GM18498 (cell line): ENCODE measurements around the gene RPA1.
"Not testable (repeated sequence)": the region's sequence is repeated elsewhere in the genome, so short reads cannot be mapped to it uniquely, and the experiment has no call there.

Experiments
- ATAC-seq: cut with Tn5 transposase; IDR thresholded peaks from one replicate; pipeline ENCODE4 v1.9.1; 2021; ENCODE audit warnings: mild to moderate bottlenecking, moderate library complexity; ENCODE audit not compliant: unreplicated experiment

The RPA1 gene

DNA sequence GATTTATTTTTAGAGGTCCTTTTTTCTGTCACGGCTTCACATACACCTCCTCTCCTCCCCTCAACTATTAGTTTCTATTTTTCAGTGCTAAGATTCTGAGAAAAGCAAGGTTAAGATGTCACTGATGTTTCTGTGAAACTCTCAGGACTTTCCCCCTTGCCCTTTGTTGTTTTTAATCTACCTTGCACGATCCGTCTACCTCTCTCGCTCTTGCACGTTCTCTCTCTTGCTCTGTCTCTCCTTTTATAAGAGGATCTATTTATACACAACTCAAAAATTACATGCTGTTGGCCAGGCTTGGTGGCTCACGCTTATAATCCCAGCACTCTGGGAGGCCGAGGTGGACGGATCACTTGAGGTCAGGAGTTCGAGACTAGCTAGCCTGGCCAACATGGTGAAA is 43.6 kb downstream of the RPA1 start:
- ATAC-seq: no peak

DNA sequence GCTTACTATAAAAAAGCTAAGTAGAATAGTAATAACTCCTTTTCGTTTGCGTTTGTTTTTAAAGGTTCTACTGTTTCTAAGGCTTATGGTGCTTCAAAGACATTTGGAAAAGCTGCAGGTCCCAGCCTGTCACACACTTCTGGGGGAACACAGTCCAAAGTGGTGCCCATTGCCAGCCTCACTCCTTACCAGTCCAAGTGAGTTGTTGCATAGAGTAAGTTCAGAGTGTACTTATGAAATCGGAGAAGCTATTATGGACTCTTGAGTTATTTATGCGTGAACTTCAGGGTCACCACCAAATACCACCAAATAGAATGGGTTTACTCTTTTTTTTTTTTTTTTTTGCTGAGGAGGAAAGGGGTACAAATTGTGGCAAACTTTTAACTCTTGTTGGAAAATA is 45.8 kb downstream of the RPA1 start:
- no peak for ATAC-seq

DNA sequence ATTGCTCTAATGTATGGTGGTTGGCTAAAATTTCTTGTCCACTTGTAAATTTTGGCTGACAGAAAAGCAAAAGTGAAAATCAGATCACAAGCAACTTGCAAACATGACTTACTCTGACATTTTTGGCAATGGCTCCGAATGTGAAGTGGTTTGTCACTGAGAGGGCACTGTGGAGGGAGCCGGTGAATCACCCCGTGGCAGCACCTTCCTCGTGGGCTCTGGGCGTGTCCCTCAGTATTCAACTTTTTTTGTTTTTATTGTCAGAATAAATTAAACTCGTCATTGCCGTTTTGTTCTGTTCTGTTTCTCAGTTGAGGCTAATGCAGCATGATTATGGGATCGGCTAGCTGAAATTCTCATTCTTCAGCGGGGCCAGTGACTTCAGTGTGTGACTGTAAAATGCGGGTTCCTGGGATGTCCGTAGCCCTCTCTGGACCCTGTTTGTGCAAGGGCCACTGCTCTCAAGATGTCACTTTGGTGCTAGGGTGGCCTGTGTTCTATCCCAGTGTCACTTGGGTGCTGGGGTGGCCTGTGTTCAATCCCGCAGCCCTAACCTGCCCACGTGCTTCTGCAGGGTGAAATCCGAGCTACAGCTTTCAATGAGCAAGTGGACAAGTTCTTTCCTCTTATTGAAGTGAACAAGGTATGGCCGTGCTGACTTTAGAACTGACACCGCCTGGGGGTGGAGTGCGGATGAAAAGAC is 48.8 kb downstream of the RPA1 start:
- no peak for ATAC-seq

DNA sequence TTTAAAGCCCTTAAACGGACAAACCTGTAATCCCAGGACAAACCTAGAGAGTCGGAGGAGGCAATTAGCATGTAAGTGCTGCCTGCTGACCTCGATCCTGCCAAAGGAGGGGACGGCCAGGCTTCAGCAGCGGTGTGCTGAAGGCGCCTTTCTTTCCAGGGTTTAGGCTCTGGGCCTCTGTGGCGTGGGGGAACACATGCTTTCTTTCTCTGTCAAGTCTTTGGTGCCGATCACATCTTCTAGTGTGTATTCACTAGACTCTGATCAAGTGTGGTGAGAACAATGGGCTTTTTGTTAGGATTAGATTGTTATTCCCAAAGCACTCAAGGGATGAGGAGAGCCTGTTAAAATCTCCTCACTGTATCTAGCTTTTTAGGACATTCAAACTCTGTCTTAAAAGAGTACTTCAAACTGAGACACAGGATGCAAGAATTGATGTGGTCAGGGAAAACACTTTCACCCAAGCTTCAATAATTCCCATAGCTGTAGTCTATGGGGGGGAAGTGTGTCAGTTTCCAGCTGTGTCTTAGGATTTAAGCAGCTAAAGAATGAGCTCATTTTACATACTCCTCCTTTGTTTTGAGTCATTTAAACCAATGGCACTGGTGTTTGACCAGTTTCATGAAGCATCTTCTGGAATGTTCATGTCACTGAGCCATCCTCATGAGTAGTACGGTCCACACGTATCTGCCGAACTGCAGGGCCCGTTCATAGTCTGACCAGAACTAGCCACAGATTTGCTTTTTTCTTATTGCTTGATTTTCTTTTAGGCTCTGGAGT is 51.2 kb downstream of the RPA1 start:
- ATAC-seq: no peak

DNA sequence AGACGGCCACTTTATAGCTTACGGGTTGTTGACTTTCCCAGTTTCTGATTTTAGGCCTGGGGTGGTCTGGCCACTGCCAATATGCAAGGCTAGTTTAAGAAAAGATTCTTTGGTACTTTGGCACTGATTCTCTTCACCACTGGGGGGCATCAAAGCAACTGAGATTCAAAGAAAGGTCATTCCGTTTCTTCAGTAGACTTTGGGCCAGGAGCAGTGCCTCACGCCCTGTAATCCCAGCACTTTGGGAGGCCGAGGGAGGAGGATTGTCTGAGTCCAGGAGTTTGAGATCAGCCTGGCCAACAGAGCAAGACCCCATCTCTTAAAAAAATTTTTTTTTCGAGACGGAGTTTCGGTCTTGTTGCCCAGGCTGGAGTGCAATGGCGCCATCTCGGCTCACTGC is 53.0 kb downstream of the RPA1 start:
- ATAC-seq: no peak

DNA sequence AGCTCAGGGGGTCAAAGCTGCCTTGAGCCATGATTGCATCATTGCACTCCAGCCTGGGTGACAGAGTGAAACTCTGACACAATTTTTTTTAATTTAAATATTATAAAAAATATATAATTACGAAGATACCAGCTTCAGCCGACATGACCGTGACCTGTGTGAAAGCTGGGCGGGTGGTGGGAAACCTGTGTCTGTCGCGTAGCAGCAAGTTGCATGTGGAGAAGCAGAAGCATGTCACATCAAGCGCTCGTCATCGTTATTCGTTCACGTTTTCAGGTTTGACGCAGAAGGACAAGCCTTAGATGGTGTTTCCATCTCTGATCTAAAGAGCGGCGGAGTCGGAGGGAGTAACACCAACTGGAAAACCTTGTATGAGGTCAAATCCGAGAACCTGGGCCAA is 53.7 kb downstream of the RPA1 start:
- ATAC-seq: no peak

DNA sequence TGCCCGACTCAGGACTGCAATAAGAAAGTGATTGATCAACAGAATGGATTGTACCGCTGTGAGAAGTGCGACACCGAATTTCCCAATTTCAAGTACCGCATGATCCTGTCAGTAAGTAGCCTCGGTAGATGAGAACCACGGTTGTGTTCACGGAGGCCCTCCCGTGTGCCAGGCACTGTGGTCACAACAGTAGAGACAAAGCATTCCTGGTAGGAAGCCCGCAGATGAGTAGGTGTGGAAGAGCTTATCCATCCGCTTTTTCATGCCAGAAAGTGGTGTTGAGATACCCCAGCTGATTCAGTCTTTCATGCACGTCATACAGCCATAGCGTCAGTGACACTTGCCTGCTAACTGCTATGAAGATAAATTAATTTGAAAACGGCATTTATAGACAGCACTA is 58.9 kb downstream of the RPA1 start:
- ATAC-seq: no peak

DNA sequence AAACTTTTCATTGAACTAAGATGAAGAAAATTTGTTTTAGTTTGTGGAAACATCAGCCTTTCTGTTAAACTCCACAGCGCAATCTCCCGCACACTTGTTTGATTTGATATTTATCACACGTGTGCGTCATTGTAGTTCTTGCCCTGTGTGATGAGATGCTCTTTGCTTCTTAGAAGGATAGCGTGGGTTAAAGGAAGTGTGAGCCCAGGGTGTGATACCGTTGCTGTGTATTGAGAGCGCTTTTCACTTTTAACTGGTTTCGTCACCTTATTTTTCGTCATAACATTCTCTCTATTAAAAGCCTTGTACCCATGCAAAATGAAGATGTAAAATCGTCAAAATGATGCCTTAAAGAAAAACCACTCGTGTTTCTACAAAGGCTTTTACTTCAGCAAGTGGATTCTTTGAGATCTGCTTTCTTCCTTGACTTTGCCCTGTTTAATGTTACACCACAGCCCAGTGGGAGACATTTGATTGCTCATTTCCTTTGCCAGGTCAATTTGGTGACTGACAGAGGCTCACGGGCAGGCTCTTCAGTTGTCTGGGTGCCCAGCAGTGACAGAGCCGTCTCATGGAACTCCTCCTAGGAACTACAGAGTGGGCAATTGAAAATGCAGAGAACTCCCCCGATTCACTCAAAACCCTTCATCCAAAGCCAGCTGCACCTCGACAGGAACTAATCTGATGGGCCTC is 61.1 kb downstream of the RPA1 start:
- ATAC-seq: no peak

DNA sequence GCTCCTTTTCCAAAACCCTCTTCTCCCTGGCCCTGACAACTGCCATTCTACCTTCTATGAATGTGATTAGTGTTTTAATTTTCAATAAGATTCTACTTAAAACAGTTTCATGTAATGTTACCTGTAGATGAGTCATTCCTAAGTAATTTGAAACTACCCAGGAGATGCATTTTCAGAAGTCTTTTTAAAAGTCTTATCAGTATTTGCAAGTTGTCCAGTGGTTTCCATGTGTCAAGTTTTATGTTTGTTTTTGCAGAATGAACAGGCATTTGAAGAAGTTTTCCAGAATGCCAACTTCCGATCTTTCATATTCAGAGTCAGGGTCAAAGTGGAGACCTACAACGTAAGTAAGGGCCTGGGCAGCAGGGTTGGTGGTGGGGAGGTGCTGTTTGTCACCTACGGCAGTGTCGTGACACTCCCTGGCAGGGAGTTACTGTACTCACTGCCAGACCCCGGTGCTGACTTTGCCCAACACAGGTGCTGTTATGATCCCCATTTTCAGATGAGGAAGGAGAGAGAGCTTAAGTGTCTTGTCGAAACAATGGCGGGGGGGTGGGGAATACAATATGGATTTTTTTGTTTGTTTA is 65.0 kb downstream of the RPA1 start:
- ATAC-seq: no peak

DNA sequence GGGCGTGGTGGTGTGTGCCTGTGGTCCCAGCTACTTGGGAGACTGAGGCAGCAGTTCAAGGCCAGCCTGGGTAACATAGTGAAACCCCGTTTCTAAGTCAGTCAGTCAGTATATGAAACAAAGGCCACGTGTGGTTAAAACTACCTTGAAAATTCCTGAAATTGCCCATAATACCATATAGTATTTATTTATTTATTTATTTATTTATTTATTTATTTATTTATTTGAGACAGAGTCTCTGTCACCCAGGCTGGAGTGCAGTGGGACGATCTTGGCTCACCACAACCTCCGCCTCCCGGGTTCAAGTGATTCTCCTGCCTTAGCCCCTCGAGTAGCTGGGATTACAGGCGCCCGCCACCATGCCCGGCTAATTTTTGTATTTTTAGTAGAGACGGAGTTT is 65.7 kb downstream of the RPA1 start:
- not testable (repeated sequence) for ATAC-seq

DNA sequence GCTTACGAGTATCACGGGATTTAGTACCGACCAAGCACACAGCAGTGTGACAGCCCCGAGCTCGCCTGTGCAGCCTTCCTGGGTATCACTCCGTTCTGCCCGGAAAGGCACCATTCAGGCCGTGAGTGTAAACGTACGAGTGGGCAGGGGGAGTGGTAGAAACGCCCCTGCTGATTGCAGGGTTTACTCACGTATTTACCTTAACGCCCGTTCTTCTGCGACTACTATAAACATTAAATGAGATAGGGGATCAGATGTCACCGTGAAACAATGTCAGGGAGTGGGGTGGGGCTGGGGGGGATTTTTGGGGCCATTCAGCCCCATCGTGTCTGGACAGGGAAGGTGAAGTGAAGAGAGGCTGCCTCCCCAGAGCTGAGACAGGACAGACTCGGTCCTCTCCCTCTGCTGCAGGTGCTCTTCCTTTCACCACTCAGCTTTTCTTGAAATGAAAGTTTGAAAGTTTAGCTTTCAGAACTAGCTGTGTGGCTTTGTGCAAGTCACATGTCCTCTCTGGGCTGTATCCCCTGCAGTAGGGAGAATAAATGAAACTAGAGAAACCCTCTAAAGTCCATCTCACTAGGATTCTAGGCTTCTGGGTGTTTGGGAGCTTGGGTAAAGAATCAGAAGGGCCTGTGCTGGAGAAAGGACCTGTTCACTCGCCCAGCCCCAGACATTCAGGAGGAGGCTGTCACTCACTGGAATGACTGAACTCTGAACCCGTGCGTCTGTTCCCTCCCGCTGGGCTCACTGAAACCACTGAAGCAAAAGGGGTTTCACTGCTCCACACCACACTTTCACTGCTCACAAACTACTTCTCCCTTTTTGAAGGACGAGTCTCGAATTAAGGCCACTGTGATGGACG is 66.7 kb downstream of the RPA1 start:
- ATAC-seq: no peak

DNA sequence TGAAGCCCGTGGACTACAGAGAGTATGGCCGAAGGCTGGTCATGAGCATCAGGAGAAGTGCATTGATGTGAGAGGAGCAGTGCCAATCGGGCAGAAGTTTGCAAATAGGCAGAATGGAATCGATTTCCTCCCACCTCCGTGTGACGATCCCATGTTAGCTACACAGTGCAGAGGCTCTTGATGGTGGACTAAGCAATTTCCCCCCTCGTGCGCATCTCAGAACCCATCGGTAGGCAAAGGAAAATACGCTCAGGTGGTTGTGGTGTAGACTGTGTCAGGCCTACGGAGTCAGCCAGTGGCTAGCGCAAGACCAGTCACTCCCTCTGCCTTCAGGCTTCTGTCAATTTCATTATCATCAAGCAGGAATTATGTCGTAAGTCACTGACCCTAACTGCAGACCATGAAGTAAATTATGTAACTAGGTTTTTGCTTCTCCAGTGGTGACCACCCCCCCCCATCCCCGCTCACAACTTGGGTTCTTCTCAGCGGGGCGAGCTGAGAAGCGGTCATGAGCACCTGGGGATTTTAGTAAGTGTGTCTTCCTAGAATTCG is 67.4 kb downstream of the RPA1 start:
- ATAC-seq: no peak

DNA sequence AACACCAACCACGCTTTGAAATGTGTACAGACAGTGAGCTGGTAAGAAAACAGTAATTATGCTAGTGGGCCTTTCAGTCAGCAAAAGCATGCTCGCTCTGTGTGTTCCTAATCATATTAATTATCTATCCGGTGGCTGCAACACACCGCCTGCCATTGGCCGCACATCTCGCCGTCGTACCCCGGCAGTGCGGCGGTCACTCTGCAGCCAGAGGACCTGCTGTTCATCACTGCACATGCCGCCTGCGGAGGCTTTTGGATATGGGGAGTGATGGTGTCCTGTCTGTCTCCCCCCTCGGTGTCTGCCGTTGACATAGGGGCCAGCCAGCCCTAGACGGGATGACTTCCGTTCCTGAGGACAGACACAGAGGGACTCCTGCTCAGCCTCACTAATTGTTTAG is 68.5 kb downstream of the RPA1 start:
- no peak for ATAC-seq

DNA sequence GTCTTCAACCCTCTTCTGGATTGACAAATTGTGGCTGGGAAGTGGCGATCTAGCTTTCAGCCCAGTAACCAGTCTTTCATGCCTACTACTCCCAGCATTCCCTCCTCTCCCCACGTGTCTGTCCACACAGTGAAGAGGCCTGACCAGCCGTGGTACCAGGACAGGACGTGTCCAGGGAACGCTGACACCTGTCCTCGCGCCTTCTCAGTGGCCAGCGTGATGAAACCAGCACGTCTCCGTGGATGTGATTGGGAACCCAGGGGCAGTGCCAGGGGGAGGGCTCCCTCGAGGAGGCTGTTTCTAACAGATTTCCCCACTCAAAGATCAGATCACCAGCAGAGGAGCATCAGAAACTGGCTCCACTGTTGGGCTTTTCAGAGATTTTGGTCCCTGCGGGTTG is 69.1 kb downstream of the RPA1 start:
- ATAC-seq: no peak

DNA sequence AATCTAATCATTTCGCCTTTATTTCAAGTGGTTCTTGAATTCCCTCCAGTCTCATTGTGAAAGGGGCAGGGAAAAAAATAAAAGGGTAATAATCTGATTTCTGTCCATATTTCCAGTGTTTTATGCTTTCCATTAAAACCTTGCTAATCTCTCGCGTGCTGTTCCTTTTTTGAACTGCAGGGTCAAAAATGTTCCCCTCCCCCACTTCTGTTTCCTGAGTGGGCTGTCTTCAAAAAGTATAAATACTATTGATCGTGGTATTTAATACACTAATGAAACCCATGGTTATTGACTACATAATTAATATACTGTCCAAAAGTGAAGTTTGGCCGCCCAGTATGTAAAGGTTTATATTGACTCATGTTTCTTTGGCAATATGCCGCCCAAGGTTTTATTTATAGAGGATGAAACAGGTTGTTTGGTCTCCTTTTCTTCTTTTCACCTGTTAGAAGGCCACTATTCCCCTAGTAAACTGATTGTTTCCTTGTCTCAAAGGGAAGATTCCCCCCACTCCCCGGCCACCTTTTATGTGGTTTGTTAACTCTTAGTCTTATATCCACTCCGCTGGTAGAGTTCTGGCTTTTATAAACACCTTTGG is 69.7 kb downstream of the RPA1 start:
- ATAC-seq: no peak

DNA sequence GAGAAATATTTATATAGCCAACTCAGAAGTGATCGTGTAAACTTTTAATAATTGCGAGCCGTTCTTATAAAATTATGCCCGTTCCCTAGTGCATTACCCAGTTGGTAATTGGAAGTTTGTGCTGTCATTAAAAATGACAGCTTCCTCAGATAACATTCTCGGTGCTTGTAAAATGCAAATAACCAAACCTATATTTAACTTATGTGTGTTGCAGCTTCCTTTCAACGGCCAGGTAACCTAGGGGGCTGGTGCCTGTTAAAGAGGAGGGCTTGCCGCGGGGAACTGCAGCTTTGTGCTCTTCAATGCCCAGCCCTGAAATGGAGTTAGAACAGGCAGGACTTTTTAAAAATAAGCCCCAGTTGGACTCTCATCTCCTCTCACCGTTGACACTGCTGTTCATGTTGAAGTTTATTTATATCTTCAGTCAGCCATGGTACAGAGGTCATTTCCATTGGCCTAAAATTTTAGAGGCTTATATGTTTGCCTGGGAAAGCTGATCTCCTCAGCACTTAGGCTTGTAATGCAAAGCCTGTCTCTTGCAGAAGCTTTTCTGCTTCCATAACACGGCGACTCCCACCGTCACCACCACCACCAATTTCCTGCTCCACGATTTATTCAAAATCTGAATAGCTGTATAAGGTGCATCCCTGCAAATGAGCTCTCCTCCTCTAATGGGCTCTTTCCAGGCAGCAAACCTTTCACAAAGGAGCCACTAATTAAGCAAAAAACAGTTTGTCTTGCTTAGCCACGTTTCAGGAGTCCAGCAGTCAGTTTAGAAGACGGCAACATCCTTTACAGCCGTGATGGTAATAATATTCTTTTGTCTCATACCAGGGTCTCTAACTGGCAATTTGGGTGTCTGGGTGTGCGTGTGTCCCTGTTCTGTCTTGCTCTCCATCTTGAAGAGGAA is 74.7 kb downstream of the RPA1 start:
- ATAC-seq: no peak

DNA sequence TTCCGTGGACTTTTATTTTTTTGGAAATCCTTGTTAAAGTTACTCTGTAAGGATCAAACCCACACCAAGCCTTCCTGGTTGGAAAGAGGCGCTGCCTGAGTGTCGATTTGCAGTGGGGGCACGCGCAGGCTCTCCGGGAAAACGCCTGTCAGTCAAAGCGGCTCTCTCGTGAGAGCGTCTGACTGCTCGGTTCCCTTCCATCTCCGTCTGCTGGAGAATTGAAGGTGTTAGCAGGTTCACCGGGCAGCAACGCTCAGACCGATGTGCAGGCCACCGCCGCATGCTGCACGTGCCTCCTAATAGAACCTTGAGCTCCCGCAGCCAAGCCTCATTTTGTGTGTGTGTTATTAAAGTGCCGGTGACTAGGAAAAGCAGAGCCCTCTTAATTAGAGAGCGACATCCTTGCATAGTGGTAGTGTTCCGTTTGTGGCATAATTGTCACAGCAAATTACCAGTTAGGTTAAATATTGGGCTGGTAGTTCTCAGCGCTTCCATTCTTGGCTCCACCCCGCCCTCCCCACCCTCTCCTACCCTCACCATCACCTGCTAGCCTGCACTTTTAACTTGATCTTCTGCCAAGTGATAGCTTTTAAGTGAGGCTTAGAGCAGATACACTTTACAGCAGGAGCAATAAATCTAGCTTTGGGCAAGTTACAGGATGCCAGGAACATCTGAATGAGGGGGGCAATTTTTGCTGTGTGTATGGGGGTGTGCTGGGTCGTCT is 75.5 kb downstream of the RPA1 start:
- ATAC-seq: no peak

DNA sequence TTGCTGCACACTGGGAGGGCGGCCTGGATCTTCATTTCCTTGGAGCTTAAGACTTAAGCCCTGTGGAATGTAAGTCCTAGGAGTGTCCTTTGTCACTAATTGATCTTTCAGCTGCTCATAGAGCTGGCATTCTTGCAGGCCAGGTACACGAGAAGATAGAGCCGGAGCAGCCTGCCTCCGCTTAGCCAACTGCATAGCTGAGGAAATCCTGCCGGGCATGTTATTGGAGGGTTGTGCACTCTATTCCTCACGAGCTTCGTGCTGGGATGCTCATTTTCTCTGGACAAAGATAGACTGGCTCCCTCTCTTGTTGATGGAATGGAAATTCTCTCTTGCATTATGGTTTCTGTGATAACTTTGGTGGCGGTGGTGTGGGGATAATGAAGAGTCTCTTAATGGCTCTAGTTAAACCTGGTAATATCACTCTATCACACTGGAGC is 76.9 kb downstream of the RPA1 start:
- ATAC-seq: no peak
